HG02970 (cell line): ENCODE results near the gene DUSP18.
"Not testable (repeated sequence)": the region's sequence is repeated elsewhere in the genome, so short reads cannot be mapped to it uniquely, and the experiment has no call there.

Source experiments
- ATAC-seq: cut with Tn5 transposase; IDR thresholded peaks from one replicate; pipeline ENCODE4 v1.9.1; 2021; ENCODE audit warnings: mild to moderate bottlenecking, moderate library complexity, moderate number of reproducible peaks; ENCODE audit not compliant: unreplicated experiment, low FRiP score

Gene DUSP18

GRCh38 chr22:30667494-30668385 is at the start of gene DUSP18:
DUSP18 (minus strand) TSS chr22:30667875; CDS start chr22:30664003, 3,872 bp downstream.
- ATAC-seq = peak; percentile 83

- ATAC-seq = no peak
Observed at GRCh38 chr22:30714062-30714461, 46.4 kb upstream of the DUSP18 start.

DNA sequence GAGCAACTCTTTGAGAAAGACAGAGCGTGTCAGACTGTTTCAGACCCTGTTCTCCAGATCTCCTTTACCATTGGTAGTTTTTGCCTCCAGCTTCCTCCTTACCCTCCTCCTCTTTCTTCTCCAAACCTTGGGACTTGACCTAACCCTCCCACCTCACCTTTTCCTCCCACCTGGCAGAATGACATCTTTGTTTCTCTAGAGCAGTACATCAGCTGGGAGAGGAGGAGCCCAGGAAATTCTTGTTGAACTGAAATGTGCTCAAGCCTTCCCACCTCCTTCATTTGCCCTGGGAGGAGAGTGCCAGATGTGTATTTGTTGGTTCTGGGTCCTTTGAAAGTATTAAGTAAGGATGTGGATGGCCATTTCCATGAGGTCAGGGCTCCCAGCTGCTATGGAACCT is 44.4 kb upstream of the DUSP18 start:
- ATAC-seq = no peak

- ATAC-seq = not testable (repeated sequence)
Observed at GRCh38 chr22:30709980-30710379, 42.3 kb upstream of the DUSP18 start.

DNA sequence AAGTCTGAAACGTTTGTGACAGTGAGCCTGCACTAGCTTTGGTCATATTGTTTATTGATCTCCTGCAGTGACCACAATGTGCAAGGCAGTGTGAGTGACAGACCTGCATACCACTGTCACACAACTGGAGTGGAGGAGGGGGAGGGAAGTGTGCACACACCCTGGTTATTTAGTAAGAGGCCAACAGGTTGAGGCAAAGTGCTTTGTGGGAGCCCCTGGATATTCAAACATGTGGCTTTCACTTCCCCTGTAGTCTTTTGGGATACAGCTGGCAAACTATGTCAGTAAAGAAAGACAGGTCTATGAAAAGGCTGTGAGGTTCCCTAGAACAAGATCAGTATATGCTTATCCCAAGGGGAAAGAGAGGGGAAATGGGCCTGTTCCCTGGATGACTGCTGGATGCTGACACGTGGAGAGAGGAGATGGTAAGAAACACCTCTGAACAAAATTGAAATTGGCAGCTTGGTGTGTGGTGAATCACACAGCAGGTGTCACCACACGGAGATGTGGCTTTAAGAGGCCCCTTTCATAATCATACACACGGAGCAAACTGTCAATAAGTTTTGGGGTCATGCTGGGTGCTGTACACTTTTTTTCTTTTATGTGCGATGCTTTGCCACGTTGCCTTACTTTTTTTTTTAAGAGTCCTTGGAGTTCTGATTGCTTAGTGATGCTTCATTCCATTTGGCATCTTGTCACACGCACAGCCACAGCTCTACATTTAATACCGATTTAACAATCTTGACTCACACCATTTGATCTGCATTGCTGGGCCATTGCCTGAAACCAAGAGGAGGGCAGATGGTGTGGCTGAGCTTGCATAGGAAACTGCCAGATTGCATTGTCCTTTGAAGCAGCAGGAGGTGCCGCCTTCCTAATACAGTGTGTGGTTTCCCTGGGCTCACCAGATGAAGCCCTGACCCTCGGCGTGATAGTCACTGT is 38.3 kb upstream of the DUSP18 start:
- no peak for ATAC-seq

DNA sequence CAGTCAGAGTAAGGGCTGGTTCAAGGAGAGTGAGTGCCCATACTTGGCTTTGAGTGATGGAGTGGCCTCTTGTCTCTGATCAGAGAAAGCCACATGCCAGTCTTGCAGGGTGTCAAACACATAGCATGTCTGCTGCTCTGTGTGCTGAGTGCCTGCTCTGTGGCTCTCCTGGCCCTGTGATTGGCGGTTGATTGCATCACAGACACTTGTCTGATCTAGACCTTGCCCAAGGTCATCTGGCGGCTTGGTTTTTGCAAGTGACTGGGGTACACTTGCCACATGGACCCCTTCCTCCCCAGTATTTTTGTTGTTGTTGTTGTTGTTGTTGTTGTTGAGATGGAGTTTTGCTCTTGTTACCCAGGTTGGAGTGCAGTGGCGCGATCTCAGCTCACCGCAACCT is 37.3 kb upstream of the DUSP18 start:
- no peak for ATAC-seq

DNA sequence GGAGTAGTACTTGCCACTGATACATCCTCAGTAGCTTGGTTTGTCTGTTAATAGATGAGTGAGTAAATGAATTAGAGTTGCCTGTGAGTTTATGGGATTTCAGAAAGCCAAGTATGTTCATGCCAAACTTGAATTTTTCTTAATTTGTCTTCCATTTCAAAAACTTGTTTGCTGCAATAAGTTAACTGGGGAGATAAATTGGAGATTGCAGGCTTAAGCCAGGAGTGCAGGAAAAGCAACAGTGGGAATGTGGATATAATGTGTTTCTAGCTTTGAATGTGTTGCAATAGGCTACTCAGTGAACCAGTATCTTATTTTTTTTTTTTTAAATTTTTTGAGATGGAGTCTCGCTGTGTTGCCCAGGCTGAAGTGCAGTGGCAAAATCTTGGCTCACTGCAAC is 35.2 kb upstream of the DUSP18 start:
- ATAC-seq = no peak

GRCh38 chr22:30701872-30702271 is 34.2 kb upstream of the DUSP18 start:
- ATAC-seq = no peak

GRCh38 chr22:30697975-30698374 is 30.3 kb upstream of the DUSP18 start:
- ATAC-seq = no peak

DNA sequence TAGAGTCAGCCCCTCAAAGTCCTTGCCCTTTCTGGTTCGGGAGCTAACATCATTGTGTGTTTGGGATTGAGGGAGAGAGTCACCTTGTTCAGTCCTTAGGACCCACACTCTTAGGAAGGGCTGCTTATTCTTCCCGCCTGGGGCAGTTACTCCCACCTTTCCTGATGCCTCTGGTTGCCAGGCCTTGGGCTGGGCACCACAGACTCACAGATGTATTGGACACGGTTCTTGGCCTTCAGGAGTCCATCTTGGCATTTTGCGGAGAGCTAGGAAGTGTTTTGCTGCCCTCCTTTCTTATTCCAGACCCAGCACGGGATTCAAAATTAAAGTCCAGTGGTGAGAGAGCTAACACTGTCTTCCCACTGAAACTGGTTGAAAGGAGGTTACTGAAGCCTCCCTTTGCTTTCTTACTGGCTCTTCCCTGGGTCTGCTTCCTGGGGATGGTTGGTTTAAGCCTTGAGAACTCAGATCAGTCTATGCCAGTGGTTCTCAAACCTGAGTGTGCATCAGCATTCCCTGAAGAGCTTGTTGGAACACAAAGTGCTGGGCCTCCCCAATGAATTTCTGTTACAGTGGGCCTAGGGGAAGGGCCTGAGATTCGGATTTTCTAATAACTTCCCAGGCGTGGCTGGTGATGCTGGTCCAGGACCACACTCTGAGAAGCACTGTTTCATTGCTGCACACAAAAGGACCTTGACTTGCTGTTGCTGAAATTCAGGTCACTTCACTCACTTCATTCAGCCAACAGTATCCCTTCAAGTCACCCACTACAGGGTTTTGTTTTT is 28.4 kb upstream of the DUSP18 start:
- no peak for ATAC-seq

DNA sequence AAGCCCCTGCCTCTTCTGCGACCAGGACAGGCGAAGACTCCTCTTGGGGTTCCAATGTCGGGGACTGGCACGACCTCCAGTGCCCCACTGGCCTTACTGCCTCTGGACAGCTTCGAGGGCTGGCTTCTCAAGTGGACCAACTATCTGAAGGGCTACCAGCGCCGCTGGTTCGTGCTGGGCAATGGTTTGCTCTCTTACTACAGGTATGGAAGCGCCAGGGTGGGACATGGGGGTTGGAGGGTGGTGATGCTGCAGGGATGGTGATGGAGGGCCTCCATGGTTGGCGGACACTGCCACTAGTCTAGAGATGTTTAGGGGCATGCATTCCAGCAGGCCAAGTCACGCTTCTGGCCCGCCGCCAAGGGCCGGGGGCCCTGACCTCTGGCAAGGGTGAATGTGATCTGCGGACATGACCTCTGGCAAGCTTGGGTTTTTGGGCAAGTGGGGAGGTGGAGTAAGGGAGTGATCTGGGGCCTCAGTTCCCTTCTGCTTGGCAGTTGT is 27.7 kb upstream of the DUSP18 start:
- no peak for ATAC-seq

DNA sequence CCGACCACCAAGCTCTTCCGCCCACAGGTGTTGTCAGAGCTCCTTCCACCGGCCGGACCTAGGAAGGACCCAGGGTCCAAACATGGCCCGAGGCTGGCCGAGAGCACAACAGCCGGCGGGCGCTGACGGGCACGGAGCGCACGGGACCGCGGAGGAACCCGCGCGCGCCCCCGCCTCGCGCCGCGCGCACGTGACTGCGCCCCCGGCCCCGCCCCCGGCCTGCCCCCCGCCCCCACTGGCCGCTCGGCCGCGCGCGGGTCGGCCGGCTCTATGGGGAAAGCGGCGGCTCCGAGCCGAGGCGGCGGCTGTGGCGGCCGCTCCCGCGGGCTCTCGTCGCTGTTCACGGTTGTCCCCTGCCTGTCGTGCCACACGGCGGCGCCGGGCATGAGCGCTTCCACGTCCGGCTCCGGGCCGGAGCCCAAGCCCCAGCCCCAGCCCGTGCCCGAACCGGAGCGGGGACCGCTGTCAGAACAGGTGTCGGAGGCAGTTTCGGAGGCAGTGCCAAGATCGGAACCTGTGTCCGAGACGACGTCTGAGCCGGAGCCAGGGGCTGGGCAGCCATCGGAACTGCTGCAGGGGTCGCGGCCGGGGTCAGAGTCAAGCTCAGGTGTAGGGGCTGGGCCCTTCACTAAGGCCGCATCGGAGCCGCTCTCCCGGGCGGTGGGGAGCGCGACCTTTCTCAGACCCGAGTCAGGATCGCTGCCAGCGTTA is 27.1 kb upstream of the DUSP18 start, which contains the start of gene OSBP2:
TSS of gene OSBP2 (plus strand) at position 235 of the 711 bp plus-strand sequence. CDS start at position 271, 36 bp downstream.
- no peak for ATAC-seq

DNA sequence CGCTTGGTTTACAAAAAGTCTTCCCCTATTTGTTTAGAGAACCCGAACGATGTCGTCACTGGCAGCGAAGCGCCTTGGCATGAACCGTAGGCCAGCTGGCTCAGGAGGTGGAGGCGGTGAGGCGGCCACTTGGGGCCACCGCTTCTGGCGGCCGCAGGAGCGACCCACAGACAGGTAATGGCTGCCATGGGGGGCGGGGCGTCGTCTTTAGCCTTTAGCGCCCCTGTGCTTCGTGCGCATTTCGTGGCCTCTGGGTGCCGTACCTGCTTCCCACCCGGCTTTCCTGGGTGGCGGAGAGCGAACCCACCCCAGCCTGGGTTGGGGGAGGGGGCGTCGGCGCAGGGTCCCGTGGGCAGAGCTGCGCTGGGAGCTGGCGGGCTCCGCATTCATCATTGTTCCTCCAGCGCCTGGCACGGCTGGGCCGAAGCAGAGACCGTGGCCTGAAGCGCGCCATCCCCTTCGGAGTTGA is 26.5 kb upstream of the DUSP18 start:
- no peak for ATAC-seq

GRCh38 chr22:30691204-30691603 is 23.5 kb upstream of the DUSP18 start:
- no peak for ATAC-seq

DNA sequence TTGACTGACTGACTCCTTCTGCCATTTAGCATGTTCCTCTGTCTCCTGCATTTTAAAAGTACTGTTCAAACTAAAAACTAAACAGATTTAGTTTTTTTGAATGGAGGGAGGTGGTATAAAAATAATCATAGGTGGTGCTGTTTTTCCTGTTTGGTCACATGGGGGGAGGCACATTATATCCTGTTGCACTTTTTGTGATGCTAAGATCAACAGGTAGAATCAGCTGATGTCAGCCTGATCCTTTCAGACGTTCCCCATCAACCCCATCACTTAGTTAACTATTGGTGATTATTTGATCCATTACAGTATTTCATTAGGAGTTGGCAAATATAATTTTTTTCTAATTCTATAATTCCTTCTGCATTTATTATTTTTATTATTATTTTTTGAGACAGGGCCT is 21.9 kb upstream of the DUSP18 start:
- no peak for ATAC-seq

GRCh38 chr22:30687358-30687757 is 19.7 kb upstream of the DUSP18 start:
- no peak for ATAC-seq

DNA sequence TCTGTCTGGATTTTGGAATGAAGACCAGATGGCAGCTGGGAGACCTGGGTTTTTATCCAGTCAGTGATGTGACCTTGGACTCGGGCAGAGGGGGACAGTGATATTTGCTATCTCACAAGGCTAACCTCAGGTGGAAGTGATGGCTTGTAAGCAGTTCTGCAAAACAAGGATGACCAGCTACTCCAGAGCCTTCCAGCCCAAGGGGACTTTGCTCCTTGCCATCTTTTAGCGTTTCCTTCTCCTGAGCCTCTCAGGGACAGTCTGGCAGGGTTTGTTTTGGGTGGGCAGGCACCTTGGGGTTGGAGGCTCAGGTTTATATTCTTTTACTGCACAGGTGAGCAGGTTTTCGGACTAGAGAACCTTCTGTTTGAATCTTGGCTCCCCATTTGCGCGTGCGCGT is 17.5 kb upstream of the DUSP18 start:
- no peak for ATAC-seq

- no peak for ATAC-seq
Observed at GRCh38 chr22:30681831-30682230, 14.2 kb upstream of the DUSP18 start.

- no peak for ATAC-seq
Observed at GRCh38 chr22:30680991-30681770, 13.5 kb upstream of the DUSP18 start.
